Gastrocnemius medialis (tissue), 4 donors: ENCODE results near the gene RNF43. TPM values are rescaled to one million over a fixed set of nuclear protein-coding genes. Genes with fewer than 3 reads are reported as not detected.

Experiments
- ATAC-seq, 2 donors: fragments of 150-250 bp; one replicate each; pipeline ENCODE4 v1.9.1; 2016
- DNase-seq, 2 donors: peaks; one replicate each; pipeline ENCODE4 v3.0.0-alpha.2; 2019
- H3K27ac ChIP-seq, 4 donors: fragments of 200-600 bp; sonication (generic); 1 replicate in 1 of 4; 2 replicates in 3 of 4; pipeline ENCODE4 v1.5.1; 2016 to 2018; ENCODE audit warnings: mild to moderate bottlenecking in 2 of 4, moderate library complexity in 1 of 4
- H3K27me3 ChIP-seq, 3 donors: fragments of 200-600 bp; sonication (generic) in 2 of 3; 1 replicate in 1 of 3; 2 replicates in 2 of 3; pipeline versions ENCODE4 v1.5.1 to v1.6.0; 2016 to 2019; ENCODE audit warnings: mild to moderate bottlenecking in 1 of 3, moderate library complexity in 1 of 3
- H3K36me3 ChIP-seq, 2 donors: fragments of 200-600 bp; sonication (generic) in 1 of 2; one replicate each; pipeline ENCODE4 v1.5.1; 2017 to 2018
- H3K4me1 ChIP-seq, 2 donors: fragments of 200-600 bp; sonication (generic) in 1 of 2; one replicate each; pipeline ENCODE4 v1.5.1; 2016 to 2017; ENCODE audit warnings: mild to moderate bottlenecking in 2 of 2
- H3K4me3 ChIP-seq, 4 donors: fragments of 200-600 bp; sonication (generic) in 3 of 4; 1 replicate in 1 of 4; 2 replicates in 3 of 4; pipeline ENCODE4 v1.5.1; 2016 to 2019; ENCODE audit warnings: mild to moderate bottlenecking in 2 of 4
- H3K9me3 ChIP-seq, 3 donors: fragments of 200-600 bp; sonication (generic) in 2 of 3; 1 replicate in 1 of 3; 2 replicates in 2 of 3; pipeline ENCODE4 v1.5.1; 2016 to 2019
- CTCF ChIP-seq, 5 experiments: fragments of 450-650 bp in 3 of 5; fragments of 200-600 bp in 2 of 5; sonication (generic) in 2 of 5; IDR thresholded peaks in 4 of 5; conservative IDR thresholded peaks in 1 of 5; 1 replicate in 4 of 5; 2 replicates in 1 of 5; pipeline ENCODE4 v1.5.1; 2016 to 2019; ENCODE audit warnings: antibody characterized with exemption in 5 of 5, mild to moderate bottlenecking in 3 of 5, moderate library complexity in 3 of 5
- POLR2A ChIP-seq, 2 donors: fragments of 450-650 bp; IDR thresholded peaks; one replicate each; pipeline ENCODE4 v1.6.1; 2017; ENCODE audit warnings: antibody characterized with exemption in 2 of 2, mild to moderate bottlenecking in 2 of 2, moderate library complexity in 2 of 2
- in situ Hi-C, 4 donors: fragments of 200-750 bp; cut with MboI; loops; one replicate each; pipeline versions ENCODE4 v1.15.0 to v1.8.0; 2017; ENCODE audit warnings: low sequenced_read_pairs in 4 of 4
- intact Hi-C: fragments of 100-400 bp; cut with DNase I; formaldehyde crosslinking; loops from one replicate; pipeline ENCODE4 v1.15.1; 2023; ENCODE audit warnings: low total_unique reads
- total RNA-seq, 4 donors: library from RNA; depleted of rRNA; stranded (reverse); fragments of >200 nt; gene quantifications; one replicate each; pipeline versions ENCODE4 v1.1.0 to v1.2.3, GENCODE V29; 2016

RNF43 gene
- under 1 TPM in 1 of 4 donors, not detected in 3; 0.20 TPM for total RNA-seq

GRCh38 chr17:58417300-58418092, at the start of gene RNF43:
Gene RNF43 (minus strand): TSS chr17:58417534. CDS start chr17:58415577, 1,957 bp downstream.
- H3K4me1 ChIP-seq, result peaks cover 0 to 10% of the 10 kb centered on the region in 2 donors
- ATAC-seq (peak; percentile 96 to 99), DNase-seq (peak; percentile 56 to 84)
- in situ Hi-C loops (loop anchor here in 1 of 4 donors (25.0 kb wide), 1 partner anchor 105 kb away; no protein-coding TSS in a partner anchor), intact Hi-C loops (loop anchor here (1.0 to 5.0 kb wide), 2 partner anchors 64 to 110 kb away; no protein-coding TSS in a partner anchor)
- H3K36me3 ChIP-seq, result no peaks in the 10 kb centered on the region
- H3K27ac ChIP-seq, result peak within 1 kb of the TSS in 2 of 4 donors; percentile 6 to 29
- peak within 1 kb of the TSS; percentile 30 to 54 (median 34) for H3K4me3 ChIP-seq
- H3K9me3 ChIP-seq, result no peaks in the 10 kb centered on the region
- H3K27me3 ChIP-seq, result no peaks in the 10 kb centered on the region
- TF ChIP-seq CTCF (IDR thresholded peaks at IDR 0.05 in 4 of 5, conservative IDR thresholded peaks at IDR 0.05 in 1 of 5) (peak; percentile 37 to 69 (median 60)), POLR2A (IDR thresholded peaks at IDR 0.05) (no peak)

GRCh38 chr17:58455491-58455890, 38.2 kb upstream of the RNF43 start:
- Histone ChIP-seq H3K4me3 (no peak overlapping the region), H3K4me1 (no peaks in the 10 kb centered on the region), H3K27me3 (no peaks in the 10 kb centered on the region), H3K9me3 (no peaks in the 10 kb centered on the region), H3K36me3 (no peaks in the 10 kb centered on the region), H3K27ac (no peak overlapping the region)
- intact Hi-C loops (no loop called here), in situ Hi-C loops (no loop called here)
- ATAC-seq (no peak), DNase-seq (no peak)
- TF ChIP-seq POLR2A (IDR thresholded peaks at IDR 0.05), result no peak
- no peak for TF ChIP-seq CTCF (IDR thresholded peaks at IDR 0.05 in 4 of 5, conservative IDR thresholded peaks at IDR 0.05 in 1 of 5)

GRCh38 chr17:58452738-58453137, 35.4 kb upstream of the RNF43 start:
- ATAC-seq, result no peak
- no peak overlapping the region for H3K4me3 ChIP-seq
- no peak for DNase-seq
- no peaks in the 10 kb centered on the region for H3K27me3 ChIP-seq
- intact Hi-C loops, result no loop called here
- H3K27ac ChIP-seq, result no peak overlapping the region
- H3K36me3 ChIP-seq, result no peaks in the 10 kb centered on the region
- H3K4me1 ChIP-seq, result no peaks in the 10 kb centered on the region
- no peaks in the 10 kb centered on the region for H3K9me3 ChIP-seq
- in situ Hi-C loops, result no loop called here
- TF ChIP-seq POLR2A (IDR thresholded peaks at IDR 0.05), result no peak
- no peak for TF ChIP-seq CTCF (IDR thresholded peaks at IDR 0.05 in 4 of 5, conservative IDR thresholded peaks at IDR 0.05 in 1 of 5)

- Histone ChIP-seq H3K27ac (no peak overlapping the region), H3K9me3 (no peaks in the 10 kb centered on the region), H3K4me1 (no peaks in the 10 kb centered on the region), H3K27me3 (no peaks in the 10 kb centered on the region), H3K36me3 (no peaks in the 10 kb centered on the region), H3K4me3 (no peak overlapping the region)
- TF ChIP-seq POLR2A (IDR thresholded peaks at IDR 0.05) (no peak), CTCF (IDR thresholded peaks at IDR 0.05 in 4 of 5, conservative IDR thresholded peaks at IDR 0.05 in 1 of 5) (peak in 2 of 5 experiments; percentile 25 to 28)
- in situ Hi-C loops (no loop called here), intact Hi-C loops (no loop called here)
- DNase-seq (peak in 1 of 2 donors; percentile 5), ATAC-seq (no peak)
These were observed 30.0 kb upstream of the RNF43 start for GRCh38 chr17:58447039-58447975.
